Osteocyte (in vitro differentiated cells): Measurements from ENCODE around the gene TIPIN. TPM values are rescaled to one million over a fixed set of nuclear protein-coding genes. Genes with fewer than 3 reads are reported as not detected.
A peak's percentile ranks its signal among the peaks of the same experiment; 100 is the strongest.

Experiments
- DNase-seq: peaks from one replicate; pipeline ENCODE4 v3.0.0; 2021; ENCODE audit warnings: mixed read lengths; ENCODE audit not compliant: unreplicated experiment; ENCODE audit errors: extremely low spot score
- H3K27ac Mint-ChIP-seq: one replicate; pipeline ENCODE4 v1.8.0; 2021; ENCODE audit warnings: mild to moderate bottlenecking, mixed read lengths; ENCODE audit not compliant: unreplicated experiment
- H3K27me3 Mint-ChIP-seq: one replicate; pipeline ENCODE4 v1.8.0; 2021; ENCODE audit warnings: mixed read lengths; ENCODE audit not compliant: unreplicated experiment
- H3K36me3 Mint-ChIP-seq: one replicate; pipeline ENCODE4 v1.8.0; 2021; ENCODE audit warnings: mixed read lengths; ENCODE audit not compliant: unreplicated experiment
- H3K4me1 Mint-ChIP-seq: one replicate; pipeline ENCODE4 v1.8.0; 2021; ENCODE audit warnings: mixed read lengths; ENCODE audit not compliant: unreplicated experiment
- H3K4me3 Mint-ChIP-seq: one replicate; pipeline ENCODE4 v1.8.0; 2021; ENCODE audit warnings: mild to moderate bottlenecking, moderate library complexity, mixed read lengths; ENCODE audit not compliant: unreplicated experiment
- H3K9me3 Mint-ChIP-seq: one replicate; pipeline ENCODE4 v1.8.0; 2021; ENCODE audit warnings: mixed read lengths; ENCODE audit not compliant: unreplicated experiment
- total RNA-seq: library from RNA; stranded (reverse); gene quantifications from 2 replicates; pipeline ENCODE4 v1.2.1, GENCODE V29; 2021
- TF ChIP-seq, protein P1 (sequence below): fragments of 200-600 bp; sonication (generic); IDR thresholded peaks from 2 replicates; pipeline ENCODE4 v1.5.0; 2021; ENCODE audit warnings: antibody characterized with exemption, mild to moderate bottlenecking, moderate library complexity

TIPIN gene
- total RNA-seq, 1 donor from 2014 or later = 8.0 TPM

GRCh38 chr15:66302489-66303278, 53.8 kb downstream of the TIPIN start:
- TF ChIP-seq, protein P1, sequence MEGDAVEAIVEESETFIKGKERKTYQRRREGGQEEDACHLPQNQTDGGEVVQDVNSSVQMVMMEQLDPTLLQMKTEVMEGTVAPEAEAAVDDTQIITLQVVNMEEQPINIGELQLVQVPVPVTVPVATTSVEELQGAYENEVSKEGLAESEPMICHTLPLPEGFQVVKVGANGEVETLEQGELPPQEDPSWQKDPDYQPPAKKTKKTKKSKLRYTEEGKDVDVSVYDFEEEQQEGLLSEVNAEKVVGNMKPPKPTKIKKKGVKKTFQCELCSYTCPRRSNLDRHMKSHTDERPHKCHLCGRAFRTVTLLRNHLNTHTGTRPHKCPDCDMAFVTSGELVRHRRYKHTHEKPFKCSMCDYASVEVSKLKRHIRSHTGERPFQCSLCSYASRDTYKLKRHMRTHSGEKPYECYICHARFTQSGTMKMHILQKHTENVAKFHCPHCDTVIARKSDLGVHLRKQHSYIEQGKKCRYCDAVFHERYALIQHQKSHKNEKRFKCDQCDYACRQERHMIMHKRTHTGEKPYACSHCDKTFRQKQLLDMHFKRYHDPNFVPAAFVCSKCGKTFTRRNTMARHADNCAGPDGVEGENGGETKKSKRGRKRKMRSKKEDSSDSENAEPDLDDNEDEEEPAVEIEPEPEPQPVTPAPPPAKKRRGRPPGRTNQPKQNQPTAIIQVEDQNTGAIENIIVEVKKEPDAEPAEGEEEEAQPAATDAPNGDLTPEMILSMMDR = no peak
- peaks cover 3% of the 10 kb centered on the region for H3K4me1 Mint-ChIP-seq
- no peak for DNase-seq

DNA sequence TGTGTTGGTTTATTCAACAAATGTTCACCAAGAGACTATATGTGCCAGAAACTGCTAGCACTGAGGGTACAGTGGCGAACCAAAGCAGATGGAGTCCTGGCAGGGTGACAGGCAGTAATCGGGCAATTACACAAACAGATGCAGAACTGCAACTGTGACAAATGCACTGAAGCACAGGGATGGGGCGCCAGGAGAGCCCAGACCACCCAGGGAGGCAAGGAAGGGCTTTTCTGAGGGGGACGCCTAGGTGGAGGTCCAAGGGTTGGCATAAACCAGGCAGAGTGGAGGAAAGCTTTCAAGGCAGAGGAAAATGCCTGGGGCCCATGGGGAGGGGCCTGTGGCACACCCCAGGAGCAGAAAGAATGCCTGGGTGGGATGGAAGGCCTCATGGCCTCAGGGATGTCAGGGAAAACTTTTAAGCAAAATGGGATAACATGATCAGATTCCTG, 57.7 kb downstream of the TIPIN start:
- Mint-ChIP-seq H3K4me3 (no peak overlapping the region), H3K27me3 (no peaks in the 10 kb centered on the region), H3K4me1 (peaks cover 23% of the 10 kb centered on the region), H3K36me3 (peaks cover 5% of the 10 kb centered on the region), H3K27ac (no peak overlapping the region), H3K9me3 (no peaks in the 10 kb centered on the region)
- DNase-seq = no peak
- TF ChIP-seq, protein P1 = no peak

More at GRCh38 chr15:66302489-66303278, 53.8 kb downstream of the TIPIN start:
- Mint-ChIP-seq H3K4me3 (no peak overlapping the region), H3K36me3 (peaks cover 13% of the 10 kb centered on the region), H3K9me3 (no peaks in the 10 kb centered on the region), H3K27ac (no peak overlapping the region), H3K27me3 (no peaks in the 10 kb centered on the region)

GRCh38 chr15:66296186-66296585, 60.3 kb downstream of the TIPIN start:
- peaks cover 5% of the 10 kb centered on the region for H3K36me3 Mint-ChIP-seq
- no peak overlapping the region for H3K27ac Mint-ChIP-seq
- H3K4me3 Mint-ChIP-seq = no peak overlapping the region
- TF ChIP-seq, protein P1 = no peak
- H3K9me3 Mint-ChIP-seq = no peaks in the 10 kb centered on the region
- H3K4me1 Mint-ChIP-seq = peaks cover 31% of the 10 kb centered on the region
- no peak for DNase-seq
- H3K27me3 Mint-ChIP-seq = no peaks in the 10 kb centered on the region

DNA sequence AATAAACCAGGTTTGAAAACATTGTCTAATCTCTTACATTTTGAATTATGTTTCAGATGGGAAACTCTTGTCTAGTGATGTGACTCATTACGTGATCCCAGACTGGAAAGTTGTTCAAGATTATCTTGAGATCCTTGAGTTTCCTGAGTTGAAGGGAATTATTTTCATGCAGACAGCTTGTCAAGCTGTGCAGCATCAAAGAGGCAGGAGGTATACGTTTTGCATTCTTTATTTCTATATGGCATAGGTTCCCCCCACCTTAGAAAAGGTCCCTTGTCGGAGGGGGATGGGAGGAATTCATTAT, 61.6 kb downstream of the TIPIN start:
- Mint-ChIP-seq H3K4me3 (peak overlapping the region; percentile 77), H3K4me1 (peaks cover 31% of the 10 kb centered on the region), H3K27me3 (no peaks in the 10 kb centered on the region), H3K9me3 (no peaks in the 10 kb centered on the region), H3K27ac (peak overlapping the region; percentile 84), H3K36me3 (peaks cover 2% of the 10 kb centered on the region)
- no peak for DNase-seq
- TF ChIP-seq, protein P1 = no peak

GRCh38 chr15:66294157-66294931, 62.1 kb downstream of the TIPIN start:
- DNase-seq = no peak
- Mint-ChIP-seq H3K9me3 (no peaks in the 10 kb centered on the region), H3K36me3 (peaks cover 2% of the 10 kb centered on the region), H3K27ac (peak overlapping the region; percentile 84), H3K4me3 (peak overlapping the region; percentile 77), H3K27me3 (no peaks in the 10 kb centered on the region), H3K4me1 (peaks cover 31% of the 10 kb centered on the region)
- TF ChIP-seq, protein P1 = no peak
